22Rv1 (cell line): ENCODE data around the gene RBBP8NL.

Experiments used
- CTCF ChIP-seq: fragments of 450-650 bp; IDR thresholded peaks from 2 replicates; pipeline ENCODE4 v1.5.1; 2017; ENCODE audit warnings: mild to moderate bottlenecking
- ZFX ChIP-seq: fragments of 450-650 bp; IDR thresholded peaks from 2 replicates; pipeline ENCODE4 v1.6.1; 2017; ENCODE audit warnings: antibody characterized with exemption, borderline replicate concordance

- TF ChIP-seq CTCF (no peak), ZFX (no peak)
These were observed 25.2 kb upstream of the RBBP8NL start for GRCh38 chr20:62452475-62453095.
